NCI-H446 (cell line): Measurements from ENCODE around the gene CNKSR3.

Source experiments
- DNase-seq, 2 experiments: peaks; one replicate each; lab custom pipeline; 2025; lab: John Stamatoyannopoulos, UW

CNKSR3 gene

DNA sequence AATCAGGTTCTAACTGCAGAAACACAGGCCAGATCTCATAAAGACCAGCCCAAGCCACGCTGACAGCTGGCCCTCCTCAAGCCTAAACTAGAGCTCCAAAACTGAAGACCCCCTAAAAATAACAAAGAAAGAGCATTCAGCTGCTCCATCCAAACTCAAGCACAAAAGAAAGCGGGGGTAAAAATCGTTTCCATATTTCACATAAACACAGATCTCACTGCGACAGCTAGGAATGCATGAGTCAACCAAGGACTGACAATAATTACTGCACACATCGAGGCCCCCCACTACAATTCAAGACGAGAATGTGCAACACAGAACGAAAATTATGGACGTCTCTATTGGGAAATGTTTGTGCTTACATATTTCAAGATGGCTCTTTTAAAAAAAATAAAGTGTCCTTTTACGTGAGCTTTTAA is 31.1 kb downstream of the CNKSR3 start:
- DNase-seq, result no peak

DNA sequence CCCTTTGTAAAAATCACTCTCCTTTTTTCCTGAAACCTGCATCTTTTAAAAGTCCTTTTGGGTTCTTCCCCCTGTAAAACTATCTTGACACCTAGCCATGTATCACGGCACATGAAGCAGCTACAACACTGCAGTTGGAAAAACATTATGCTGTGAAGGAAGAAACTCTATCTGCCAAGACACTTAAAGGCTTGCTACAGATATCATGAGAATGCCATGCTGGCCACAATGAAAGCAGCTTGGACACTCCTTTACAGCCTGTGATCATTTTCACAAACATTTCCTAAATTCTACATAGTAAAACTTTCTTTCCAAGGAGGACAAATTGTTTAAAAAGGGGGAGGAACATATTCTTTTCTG is 31.8 kb downstream of the CNKSR3 start:
- DNase-seq, result no peak

DNA sequence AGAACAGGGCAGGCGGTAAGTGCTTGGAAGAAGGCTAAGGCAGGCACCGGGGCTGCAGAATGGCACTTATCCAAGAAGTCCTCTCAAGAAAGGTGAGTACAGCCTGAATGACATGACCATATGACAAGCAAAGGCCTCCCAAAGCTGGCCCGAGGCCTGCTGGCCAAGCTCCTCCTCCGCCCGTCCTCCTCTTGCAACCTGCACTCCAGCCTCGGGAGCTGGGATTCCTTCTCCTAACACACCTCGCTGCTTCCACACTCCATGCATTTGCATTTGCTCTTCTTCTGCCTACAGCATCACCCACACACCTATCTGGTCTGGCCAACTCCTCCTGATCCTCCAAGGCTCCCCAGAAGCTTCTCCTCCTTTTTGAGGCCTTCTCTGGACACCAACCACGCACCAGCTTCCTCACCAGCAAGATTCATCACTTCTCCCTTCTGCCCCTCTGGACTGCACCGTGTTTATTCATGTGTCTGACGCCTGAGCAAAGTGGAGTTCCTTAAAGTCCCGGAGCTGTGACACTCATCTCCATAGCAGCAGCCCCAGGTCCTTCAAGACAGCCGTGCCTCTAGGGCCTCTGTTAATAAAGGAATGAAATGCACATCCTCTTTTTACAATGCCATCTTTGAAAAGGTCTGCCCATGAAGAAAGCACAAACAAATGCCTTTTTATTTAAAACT is 32.3 kb downstream of the CNKSR3 start:
- no peak for DNase-seq

DNA sequence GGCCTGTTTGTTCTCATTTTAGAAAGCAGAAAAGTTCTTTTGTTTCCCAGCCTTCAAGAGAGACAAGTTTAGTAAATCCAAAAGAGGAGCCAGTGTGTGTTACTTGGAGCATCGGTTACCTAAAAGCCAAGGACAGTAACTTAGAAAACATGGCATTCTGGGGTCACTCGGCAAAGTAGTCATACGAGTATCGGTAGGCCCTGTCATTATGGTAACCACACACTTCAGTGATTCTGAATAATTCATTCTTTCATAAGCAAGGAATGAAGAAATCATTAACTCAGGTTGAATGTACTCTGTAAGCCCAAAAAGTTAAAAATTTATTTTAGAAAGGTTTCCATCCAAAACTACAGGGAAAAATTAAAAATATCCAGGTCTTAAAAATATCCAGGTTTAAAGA is 34.0 kb downstream of the CNKSR3 start:
- no peak for DNase-seq

DNA sequence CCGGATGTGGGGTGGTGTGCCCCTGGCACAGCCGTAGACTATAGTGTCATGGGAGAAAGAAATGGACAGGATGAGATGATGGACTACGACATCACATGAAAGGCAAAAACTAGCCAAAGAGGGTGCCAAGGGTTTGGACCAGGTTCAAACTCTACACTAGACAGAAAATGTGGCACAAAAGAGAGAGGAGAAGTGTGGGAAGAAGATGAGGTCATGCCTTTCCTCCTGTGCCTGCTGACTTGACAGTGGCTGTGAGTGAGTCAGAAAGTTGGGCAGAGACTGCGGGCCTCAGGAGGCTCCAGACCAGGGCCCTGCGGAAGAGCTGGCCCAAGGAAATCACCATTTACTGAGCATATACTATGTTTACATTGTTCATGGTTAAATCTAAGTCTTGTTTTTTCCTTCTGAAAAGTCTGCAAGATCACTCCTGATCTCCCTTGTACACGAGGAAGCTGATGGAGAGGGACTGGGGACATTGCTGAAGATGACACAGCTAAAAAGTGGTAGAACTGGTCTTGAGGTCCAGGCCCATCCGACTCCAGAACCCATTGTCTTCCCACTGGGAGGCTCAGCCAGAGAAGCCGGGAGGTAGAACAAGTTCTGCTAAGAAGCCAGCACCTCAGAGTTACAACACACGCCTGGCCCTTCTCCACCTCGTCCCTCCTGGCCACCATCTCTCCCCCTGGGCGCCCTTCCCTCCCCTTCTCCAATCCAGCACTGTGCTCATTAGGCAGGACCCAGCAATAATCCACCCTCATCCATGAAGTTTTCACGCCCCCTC is 35.6 kb downstream of the CNKSR3 start:
- DNase-seq, result no peak

- DNase-seq, result no peak
Measured at GRCh38 chr6:154473324-154473723, 37.2 kb downstream of the CNKSR3 start.

DNA sequence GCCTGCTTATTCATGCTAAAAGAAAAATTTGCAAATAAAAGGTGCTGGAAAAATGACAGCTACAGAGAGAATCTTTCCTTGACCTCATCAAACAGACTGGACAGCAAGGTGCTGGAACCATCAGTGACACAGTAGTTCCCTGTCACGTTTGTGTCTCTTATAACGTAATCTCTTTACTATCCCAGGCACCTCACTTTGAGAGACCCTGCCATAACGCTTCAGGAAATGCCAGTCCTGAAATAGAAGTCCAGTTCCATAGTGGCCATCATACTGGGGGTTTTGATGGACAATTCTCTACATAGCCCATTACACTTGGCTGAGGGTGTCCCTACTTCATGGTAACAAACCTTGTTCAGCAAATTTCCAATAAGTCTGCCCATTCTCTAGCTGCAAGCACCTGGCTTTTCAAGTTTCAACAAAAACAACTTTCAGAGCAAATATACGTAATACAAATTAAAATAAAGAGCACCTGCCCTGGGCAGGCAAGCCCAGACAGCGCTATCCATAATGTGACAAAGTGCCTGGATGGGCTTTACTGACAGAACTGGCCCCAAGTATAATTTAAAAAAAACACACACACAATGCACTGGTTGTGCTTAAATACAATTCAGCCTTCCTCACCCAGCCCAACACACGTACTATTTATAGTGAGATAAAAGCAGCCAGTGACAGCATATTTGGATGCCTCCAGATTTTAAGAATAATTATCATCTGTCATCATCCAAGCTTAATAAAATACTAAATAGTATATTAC is 38.7 kb downstream of the CNKSR3 start:
- no peak for DNase-seq

GRCh38 chr6:154469306-154469935 is 41.1 kb downstream of the CNKSR3 start:
- no peak for DNase-seq

DNA sequence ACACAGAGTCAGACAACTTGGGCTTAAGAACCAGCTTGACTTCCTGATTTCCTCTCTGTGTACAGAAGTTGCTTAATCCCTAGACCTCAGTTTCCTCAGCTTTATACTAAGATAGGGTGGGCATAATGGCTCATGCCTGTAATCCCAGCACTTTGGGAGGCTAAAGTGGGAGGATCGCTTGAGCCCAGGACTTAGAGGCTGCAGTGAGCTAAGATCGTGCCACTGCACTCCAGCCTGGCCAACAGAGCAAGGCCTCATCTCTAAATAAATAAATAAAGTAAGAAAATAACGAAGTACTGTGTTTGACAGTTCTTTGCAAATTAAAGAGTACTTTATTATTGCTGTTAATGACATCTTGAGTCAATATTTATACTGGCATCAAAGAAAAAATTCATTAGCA is 41.7 kb downstream of the CNKSR3 start:
- no peak for DNase-seq

DNA sequence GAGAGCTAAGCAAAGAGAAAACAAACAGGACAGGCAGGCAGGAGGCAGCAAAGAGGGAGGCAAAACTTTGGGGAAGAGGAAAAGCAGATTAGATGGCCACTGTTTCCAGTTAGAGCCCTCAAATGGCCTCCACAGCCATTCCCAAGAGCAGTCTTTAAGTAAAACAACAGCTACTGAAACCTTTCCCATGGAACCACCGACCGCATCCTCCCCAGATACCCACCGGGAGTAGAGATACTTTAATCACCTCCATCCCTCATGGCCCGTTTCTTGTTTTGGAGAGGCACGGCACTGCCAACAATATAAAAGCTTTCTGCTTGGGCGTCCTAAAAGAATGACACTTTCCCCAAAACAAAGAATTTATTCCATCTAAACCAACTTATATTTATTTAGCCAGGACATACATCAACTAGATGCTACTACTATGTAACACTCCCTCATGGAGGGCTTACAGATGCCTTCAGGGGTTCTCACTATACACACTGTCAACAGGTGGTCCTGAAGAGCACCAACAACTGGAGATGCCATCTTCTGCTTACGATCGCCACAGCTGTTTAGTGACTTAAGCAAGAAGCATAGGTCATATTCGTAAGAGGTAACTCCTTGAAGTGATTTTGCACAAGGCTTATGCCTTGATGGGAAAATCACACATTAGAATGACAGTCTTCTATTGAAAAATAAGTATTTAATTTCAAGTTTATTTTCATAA is 43.4 kb downstream of the CNKSR3 start:
- DNase-seq, result no peak

GRCh38 chr6:154466139-154466538 is 44.3 kb downstream of the CNKSR3 start:
- no peak for DNase-seq

DNA sequence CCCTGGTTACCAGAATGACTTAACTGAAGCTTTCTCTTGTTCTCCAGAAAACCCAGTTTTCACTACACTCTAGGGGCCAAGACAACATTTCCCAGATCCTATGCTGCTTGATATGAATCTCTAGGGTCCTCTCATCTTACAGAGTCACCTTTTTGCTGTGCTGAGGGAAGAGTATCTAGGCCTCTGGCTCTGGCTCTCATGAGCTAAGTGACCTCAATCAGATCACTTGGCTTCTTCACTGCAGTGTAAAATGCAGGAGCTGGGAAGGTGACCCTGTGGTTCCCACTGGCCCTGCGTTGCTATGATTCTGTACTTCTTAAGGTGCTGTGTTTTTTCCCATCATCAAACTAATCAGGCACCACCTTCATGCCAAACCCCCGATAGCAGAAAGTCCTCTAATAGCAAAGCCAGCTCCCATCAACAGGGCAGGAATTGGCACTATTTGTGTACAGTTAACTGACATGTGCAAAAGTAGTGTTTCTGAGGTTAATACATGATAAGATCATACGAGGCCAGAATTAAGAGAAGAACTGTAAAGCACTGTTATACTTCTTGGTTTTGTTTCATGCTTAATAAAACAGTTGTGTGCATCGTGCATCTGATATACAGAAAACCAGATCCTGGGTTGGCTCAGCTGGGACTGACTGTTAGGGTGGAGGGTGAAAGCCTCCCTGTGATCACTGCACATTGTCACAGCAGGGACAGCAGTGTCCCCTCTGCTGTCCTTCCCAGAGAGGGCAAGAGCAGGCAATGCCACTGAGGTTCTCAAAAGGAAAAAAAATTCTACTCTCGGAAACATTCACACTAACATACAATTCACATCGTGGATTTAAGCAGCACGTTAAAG is 46.7 kb downstream of the CNKSR3 start:
- no peak for DNase-seq

DNA sequence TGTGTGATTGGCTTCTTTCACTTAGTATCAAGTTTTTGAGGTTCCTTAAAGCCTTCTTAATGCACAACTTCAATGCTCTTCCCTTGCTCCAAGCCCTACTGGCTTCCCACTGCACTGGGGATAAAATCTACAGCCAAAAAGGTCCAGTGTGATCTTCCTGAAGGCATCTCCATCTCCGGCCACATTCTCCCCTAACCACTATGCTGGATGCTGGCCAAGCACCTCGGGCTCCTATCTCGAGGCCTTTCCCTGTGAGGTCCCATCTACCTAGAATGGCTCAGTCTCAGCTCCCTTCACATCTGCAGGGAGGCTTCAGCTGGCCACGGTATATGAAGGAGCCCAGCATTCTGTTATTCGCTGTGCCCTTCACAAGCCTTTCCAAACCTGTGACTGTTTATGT is 48.1 kb downstream of the CNKSR3 start:
- DNase-seq, result no peak

- no peak for DNase-seq
Measured at GRCh38 chr6:154461348-154461747, 49.1 kb downstream of the CNKSR3 start.

- no peak for DNase-seq
Measured at GRCh38 chr6:154460306-154461071, 50.0 kb downstream of the CNKSR3 start.

- DNase-seq, result no peak
Measured at GRCh38 chr6:154459513-154459912, 51.0 kb downstream of the CNKSR3 start.

- DNase-seq, result no peak
Measured at GRCh38 chr6:154458565-154459470, 51.7 kb downstream of the CNKSR3 start.

DNA sequence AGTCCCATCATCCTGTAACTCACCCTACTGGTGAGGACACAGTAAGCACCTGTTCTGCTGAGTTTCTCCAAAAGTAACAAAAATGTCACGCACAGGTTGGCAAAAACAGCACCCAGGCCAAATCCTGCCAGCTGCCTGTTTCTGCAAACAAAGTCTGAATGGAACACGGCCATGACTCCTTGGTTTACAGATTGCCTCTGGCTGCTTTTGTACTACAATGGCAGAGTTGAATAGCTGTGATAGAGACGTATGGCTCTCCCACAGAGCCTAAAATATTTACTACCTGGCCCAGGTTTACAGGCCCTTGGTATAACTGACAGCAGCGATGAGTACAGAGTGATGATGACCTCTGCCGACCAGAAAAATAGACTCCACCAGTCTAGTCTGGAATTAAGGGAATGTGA is 52.6 kb downstream of the CNKSR3 start:
- DNase-seq, result no peak

- DNase-seq, result no peak
Measured at GRCh38 chr6:154457046-154457713, 53.3 kb downstream of the CNKSR3 start.
